ENCODE measurements around the gene ZDHHC11B.
"Not testable (repeated sequence)": the region's sequence is repeated elsewhere in the genome, so short reads cannot be mapped to it uniquely, and the experiment has no call there.

The ZDHHC11B gene

GRCh38 chr5:783881-784427, 575 bp downstream of the ZDHHC11B start:
- not testable (repeated sequence) for DNase-seq

DNA sequence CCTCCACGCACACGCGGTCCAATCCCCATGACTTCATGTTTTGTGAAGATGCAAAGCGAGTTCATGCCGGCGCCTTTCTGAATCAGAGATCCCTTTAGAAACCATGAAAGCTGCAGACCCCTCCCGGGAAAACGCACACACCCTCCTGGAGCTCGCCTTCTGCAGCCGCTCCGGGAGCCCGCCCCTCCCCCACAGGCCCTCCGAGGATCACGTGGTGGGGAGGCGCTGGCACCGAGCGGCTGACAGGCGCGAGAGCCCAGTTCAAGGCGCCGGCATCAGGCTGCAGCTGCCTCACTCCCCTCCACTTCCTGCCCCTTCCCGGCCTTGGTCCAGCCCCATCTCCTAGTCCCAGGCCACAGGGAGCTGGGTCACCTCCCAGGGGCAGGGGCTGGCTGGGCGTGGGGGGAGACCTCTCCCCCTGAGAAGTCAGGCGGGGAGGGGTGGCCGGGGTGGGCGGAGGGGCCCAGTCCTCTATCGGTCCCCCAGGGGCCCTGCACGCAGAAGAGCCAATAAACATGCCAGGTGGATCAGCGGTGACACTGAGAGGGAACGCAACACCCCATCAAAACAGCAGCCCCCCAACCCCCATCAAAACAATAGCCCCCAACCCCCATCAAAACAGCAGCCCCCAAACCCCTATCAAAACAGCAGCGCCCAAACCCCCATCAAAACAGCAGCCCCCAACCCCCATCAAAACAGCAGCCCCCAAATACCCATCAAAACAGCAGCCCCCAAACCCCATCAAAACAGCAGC, 1.3 kb downstream of the ZDHHC11B start:
- DNase-seq, result not testable (repeated sequence)

DNA sequence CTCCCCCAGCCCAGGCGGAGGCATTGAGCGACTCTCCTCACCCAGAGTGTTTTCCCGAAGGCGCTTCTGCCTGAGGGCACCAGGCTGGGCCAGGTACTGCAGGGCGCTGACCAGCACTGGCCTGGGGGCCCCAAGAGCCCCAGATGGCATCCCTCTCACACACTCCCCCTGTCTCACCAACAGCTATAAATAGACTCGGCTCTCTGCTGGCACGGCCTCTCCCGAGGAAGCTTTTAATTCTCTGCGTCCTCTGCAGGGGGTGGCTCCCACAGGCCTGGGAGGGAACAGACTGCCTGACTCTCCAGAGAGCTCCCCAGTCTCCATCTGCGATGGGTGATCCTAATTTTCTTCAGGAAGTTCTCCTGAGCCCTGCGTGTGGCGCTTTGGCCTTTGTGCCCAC, 2.2 kb downstream of the ZDHHC11B start:
- not testable (repeated sequence) for DNase-seq

GRCh38 chr5:780571-780970, 4.0 kb downstream of the ZDHHC11B start:
- not testable (repeated sequence) for DNase-seq

DNA sequence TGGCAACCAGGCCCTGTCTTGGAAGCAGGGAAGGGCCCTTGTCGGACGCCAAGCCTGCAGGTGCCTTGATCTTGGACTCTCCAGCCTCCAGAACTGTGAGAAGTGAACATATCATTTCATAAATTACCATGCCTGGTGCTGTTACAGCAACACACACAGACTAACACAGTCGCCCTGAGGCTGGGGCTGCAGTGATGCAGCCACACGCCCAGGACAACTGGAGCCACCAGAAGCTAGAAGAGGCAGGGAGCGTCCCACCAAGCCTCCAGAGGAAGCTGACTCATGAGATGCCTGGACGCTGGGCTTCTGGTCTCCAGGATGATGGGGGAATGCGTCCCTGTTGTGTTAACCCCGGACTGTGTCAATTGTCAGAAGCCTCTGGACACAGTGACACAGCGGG, 5.6 kb downstream of the ZDHHC11B start:
- DNase-seq, result not testable (repeated sequence)

DNA sequence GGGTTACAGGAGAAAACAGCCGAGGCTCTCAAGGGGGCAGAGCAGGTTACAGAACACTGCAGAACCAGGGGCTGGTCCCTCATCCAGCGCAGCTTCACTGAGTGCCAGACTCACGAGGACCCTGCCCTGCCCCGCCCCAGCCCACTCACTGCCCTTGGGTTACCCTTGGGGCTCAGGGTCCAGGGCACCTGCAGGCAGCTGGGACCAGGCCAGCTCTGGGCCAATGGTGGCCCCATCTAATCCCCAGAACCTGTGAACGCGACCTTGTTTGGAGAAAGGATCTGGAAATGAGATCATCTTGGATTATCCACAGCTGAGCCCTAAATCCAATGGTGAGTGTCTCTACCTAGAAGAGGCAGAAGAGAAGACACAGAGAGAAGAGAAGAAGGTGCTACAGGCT, 6.1 kb downstream of the ZDHHC11B start:
- DNase-seq, result not testable (repeated sequence)

- DNase-seq, result no peak
These were observed 6.8 kb downstream of the ZDHHC11B start for GRCh38 chr5:777756-778161.

GRCh38 chr5:776862-777711, 7.4 kb downstream of the ZDHHC11B start:
- DNase-seq, result no peak

GRCh38 chr5:775961-776861, 8.3 kb downstream of the ZDHHC11B start:
- no peak for DNase-seq

DNA sequence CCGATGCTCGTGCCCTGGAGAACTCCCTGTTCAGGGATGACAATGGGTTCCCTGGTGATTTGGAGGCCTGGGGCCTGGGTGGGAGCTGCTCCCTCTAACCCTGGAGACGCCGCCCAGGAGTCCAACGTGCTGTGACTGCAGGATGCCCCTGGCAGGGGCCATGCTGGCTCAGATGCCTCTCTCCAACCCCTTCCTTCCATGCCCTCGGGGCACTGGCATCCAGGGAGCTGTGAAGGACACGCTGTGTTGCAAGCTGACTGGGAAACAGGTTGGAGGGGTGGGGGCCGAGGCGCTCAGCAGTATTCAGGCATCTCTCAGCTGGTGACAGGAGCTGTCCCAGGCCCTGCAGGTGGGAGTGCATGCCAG, 9.0 kb downstream of the ZDHHC11B start:
- not testable (repeated sequence) for DNase-seq

DNA sequence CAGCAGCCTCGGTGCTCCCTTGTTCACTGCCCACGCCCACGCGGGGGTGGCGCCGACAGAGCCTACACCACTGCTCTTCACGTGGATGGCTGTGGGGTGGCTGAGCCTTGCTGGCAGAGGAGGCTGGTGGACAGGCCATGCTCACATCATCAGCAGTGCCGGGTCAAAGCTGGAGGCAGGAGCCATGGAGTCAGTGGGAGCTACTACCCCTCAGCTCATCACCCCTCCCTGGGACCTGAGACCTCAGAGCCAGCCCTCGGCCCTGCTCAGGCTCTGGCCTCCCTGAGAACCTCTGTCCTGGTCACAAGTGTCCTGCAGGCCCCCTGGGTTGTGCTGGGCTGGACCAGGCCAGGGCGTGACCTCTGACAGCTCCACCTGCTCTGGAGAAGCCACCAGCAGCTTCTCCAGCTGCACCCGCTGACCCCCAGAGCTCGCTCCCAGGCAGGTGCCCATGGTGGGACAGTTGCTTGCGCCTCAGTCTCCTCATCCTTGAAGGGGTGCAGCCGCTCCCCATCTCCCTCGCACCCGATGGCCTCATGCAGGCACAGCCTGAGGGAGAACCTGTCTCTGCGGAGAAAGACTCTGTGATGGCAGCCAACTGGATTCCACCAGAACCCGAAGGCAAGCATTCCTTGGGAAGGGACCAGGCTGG, 9.5 kb downstream of the ZDHHC11B start:
- DNase-seq, result not testable (repeated sequence)

GRCh38 chr5:774304-774703, 10.2 kb downstream of the ZDHHC11B start:
- DNase-seq, result not testable (repeated sequence)

GRCh38 chr5:773517-774264, 10.8 kb downstream of the ZDHHC11B start:
- DNase-seq, result no peak

DNA sequence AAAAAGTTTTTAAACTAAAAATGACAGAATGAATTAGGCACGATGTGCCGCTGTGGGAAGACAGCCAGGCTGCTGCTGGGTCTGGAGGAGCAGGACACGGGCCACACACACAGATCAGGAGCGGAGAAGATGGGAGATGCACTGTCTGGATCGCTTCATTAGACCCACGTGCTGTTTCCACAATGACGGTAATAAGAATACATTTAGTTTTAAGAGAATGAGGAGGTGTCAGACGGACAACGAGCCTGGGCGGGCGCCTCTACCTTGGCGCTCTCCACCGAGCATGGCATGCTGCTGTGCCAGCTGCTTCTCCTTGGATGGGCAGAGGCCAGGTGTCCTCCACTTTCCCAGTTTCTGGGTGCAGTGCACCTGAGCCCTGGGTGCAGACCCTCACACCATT, 11.6 kb downstream of the ZDHHC11B start:
- not testable (repeated sequence) for DNase-seq

GRCh38 chr5:772547-772890, 12.0 kb downstream of the ZDHHC11B start:
- not testable (repeated sequence) for DNase-seq

DNA sequence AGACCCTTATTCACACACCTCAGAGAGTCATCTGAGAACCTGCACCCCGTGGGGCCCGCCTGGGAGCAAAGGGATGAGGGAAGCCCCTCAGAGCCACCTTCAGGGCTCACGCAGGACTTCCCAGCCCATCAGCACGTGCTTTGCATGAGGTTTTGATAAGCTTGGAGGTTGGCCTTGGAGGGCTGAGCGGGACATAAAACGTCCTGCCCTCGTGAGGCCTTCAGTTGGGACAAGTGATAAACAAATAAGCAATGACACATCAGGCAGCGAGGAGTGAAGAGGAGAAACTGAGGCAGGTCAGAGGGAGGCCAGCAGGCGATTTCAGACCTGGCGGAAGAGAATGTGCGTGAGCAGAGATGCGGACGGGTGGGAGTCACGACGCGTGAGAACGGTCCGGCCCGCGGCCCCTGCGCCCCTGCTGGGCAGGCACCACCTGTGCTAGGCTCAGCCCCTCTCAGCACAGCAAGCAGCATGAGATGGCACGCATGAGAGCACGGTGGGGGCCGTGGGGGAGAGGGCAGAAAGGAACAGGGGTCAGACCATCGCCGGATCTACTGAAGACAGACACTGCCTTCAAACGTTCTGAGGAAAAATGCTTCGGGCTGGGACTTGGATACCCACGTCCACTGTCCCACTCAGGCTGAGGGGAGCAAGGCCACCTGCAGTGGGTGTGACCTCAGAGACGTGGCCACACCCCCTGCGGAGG, 12.5 kb downstream of the ZDHHC11B start:
- not testable (repeated sequence) for DNase-seq

DNA sequence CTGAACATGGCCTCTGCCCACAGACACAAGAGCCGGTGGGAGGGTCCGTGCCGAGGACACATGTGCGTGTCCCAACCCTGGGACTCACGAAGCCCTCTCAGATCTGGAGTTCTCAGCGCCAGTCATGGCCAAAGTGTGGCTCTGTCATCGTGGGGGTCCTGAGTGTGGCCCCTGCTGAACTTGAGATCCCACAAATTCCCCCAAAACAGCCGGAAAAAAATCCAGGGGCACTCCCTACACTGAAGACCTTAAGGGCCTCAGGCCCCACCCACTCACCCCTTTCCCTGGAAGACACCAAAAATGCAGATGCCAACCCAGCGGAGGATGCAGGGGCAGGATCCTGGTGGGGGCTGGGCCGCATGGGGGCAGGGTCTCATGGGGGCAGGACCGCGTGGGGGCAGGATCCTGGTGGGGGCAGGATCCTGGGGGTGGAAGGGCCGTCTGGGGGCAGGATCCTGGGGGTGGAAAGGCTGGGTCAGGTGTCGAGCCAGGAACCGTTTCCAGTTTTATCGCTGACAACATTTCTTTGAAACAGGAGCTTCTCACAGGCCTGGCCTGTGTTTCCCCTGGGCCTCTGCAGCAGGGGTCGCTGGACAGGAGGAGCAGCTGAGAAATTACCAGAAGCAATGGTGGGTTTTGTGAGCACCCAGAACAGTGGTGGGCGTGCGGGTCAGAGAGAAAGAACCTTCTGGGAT, 13.3 kb downstream of the ZDHHC11B start:
- not testable (repeated sequence) for DNase-seq

DNA sequence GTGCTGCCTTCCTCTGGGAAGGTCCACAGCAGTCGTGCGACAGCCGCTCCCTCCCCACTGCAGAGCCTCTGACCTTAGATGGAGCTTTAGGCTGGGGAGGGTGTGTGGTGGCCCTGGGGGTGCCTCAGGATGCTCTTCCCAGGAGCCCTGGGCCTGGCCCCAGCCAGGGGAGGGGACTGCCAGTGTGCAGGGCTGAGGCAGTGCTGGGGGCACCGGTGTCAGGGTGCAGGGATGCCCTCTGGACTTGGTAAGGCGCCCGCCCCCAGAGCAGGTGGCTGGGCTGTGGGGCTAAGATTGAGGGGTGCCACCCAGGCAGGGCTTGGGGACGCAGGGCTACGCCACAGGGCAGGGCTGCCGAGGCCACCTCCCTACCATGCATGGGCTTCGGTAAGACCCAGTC, 13.9 kb downstream of the ZDHHC11B start:
- DNase-seq, result not testable (repeated sequence)

DNA sequence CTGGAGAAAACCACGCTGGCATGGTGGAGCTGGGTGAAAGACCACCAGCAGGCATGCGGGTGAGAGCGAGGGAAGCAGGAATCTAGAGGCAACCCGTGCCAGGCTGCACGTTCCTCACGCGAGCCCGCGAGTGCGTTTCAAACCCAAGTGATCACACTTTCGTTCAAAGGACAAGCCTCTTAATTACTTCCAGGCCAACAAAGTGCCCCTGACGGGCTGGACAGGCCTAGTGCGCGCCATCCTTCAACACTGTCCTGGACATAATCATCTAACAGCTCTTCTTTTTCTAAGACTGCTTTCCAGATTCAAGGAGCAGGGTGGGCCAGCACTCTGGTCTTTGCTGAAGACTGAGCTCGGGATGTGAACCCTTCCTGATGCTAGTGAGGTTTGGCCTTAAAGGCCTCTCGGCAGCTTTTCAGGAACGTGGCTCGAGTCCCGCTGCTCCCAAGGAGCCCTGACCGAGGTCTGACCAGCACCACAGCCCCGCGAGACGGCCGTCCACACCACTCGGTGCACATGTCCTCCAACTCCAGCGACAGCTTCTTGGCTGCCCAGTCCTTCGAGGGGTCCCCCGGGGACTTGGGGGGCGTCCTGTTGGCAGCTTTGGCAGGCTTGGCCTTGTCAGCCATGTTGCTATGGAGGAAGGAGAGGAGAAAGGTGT, 14.9 kb downstream of the ZDHHC11B start:
- not testable (repeated sequence) for DNase-seq

Measured in bone marrow (tissue), 2 donors.